T-cell (primary cell): ENCODE results near the gene STARD10. TPM values are rescaled to one million over a fixed set of nuclear protein-coding genes. Genes with fewer than 3 reads are reported as not detected.

Experiments used
- ATAC-seq, 4 experiments: fragments of 200-7000 bp in 3 of 4; fragments of 150-1000 bp in 1 of 4; cut with Tn5 transposase; replicated peaks in 1 of 4; 1 replicate in 3 of 4; 2 replicates in 1 of 4; pipeline ENCODE4 v1.10.0; 2021; ENCODE audit warnings: moderate library complexity in 3 of 4, mild to moderate bottlenecking in 2 of 4, moderate number of reproducible peaks in 1 of 4
- CTCF ChIA-PET, 2 donors: fragments of 300-600 bp; sonication (Branson Sonifier 250); formaldehyde crosslinking; loops; one replicate each; lab custom pipeline; 2022; ENCODE audit warnings: antibody characterized with exemption in 2 of 2; lab: Charles Lee
- POLR2A ChIA-PET, 2 donors: fragments of 300-600 bp; sonication (Branson Sonifier 250); formaldehyde crosslinking; loops; one replicate each; lab custom pipeline; 2022; ENCODE audit warnings: antibody characterized with exemption in 2 of 2; lab: Charles Lee
- DNase-seq, 35 experiments: peaks; one replicate each; pipeline versions ENCODE4 v3.0.0 to v3.0.0-alpha.2; 2013 to 2023
- H3K27ac ChIP-seq: one replicate; pipeline ENCODE4 v1.5.1; 2013; ENCODE audit warnings: low read length
- H3K27me3 ChIP-seq, 2 experiments: replicated peaks in 1 of 2; 1 replicate in 1 of 2; 2 replicates in 1 of 2; pipeline versions ENCODE4 v1.6.1 to v1.7.0; 2013; ENCODE audit warnings: low read length in 1 of 2, mixed read lengths in 1 of 2; ENCODE audit not compliant: control insufficient read depth in 2 of 2, insufficient read depth in 2 of 2; ENCODE audit errors: extremely low read depth in 1 of 2
- H3K36me3 ChIP-seq, 2 donors: 1 replicate in 1 of 2; 2 replicates in 1 of 2; pipeline versions ENCODE4 v1.6.1 to v1.7.0; 2013; ENCODE audit warnings: low read length in 1 of 2; ENCODE audit not compliant: control insufficient read depth in 2 of 2, insufficient read depth in 1 of 2; ENCODE audit errors: extremely low read depth in 1 of 2
- H3K4me1 ChIP-seq, 2 experiments: 1 replicate in 1 of 2; 2 replicates in 1 of 2; pipeline versions ENCODE4 v1.6.1 to v1.7.0; 2013; ENCODE audit warnings: low read length in 2 of 2, mixed read lengths in 1 of 2; ENCODE audit not compliant: insufficient read depth in 2 of 2, control insufficient read depth in 1 of 2; ENCODE audit errors: extremely low read depth in 1 of 2
- H3K4me3 ChIP-seq, 2 donors: 1 replicate in 1 of 2; 2 replicates in 1 of 2; pipeline versions ENCODE4 v1.5.1 to v1.7.0; 2013; ENCODE audit warnings: mild to moderate bottlenecking in 2 of 2, low read length in 1 of 2, moderate library complexity in 1 of 2; ENCODE audit not compliant: control insufficient read depth in 1 of 2; ENCODE audit errors: extremely low read depth in 1 of 2
- H3K9me3 ChIP-seq: 2 replicates; pipeline ENCODE4 v1.7.0; 2013
- H3K27ac Mint-ChIP-seq, 2 donors: one replicate each; pipeline ENCODE4 v1.8.0; 2020 to 2021; ENCODE audit warnings: mild to moderate bottlenecking in 2 of 2, mixed read lengths in 2 of 2
- H3K27me3 Mint-ChIP-seq, 2 donors: one replicate each; pipeline ENCODE4 v1.8.0; 2021 to 2022; ENCODE audit warnings: mixed read lengths in 2 of 2
- H3K36me3 Mint-ChIP-seq: one replicate; pipeline ENCODE4 v1.8.0; 2021; ENCODE audit warnings: mixed read lengths
- H3K4me1 Mint-ChIP-seq, 3 donors: one replicate each; pipeline ENCODE4 v1.8.0; 2020 to 2022; ENCODE audit warnings: mixed read lengths in 3 of 3, mild to moderate bottlenecking in 1 of 3
- H3K4me3 Mint-ChIP-seq, 3 donors: one replicate each; pipeline ENCODE4 v1.8.0; 2020 to 2022; ENCODE audit warnings: mild to moderate bottlenecking in 3 of 3, mixed read lengths in 3 of 3, moderate library complexity in 3 of 3
- H3K9me3 Mint-ChIP-seq, 3 donors: one replicate each; pipeline ENCODE4 v1.8.0; 2020 to 2022; ENCODE audit warnings: mixed read lengths in 3 of 3
- WGBS: methylation state at CpG from one replicate; pipeline ENCODE4 v1.1.5; 2013; ENCODE audit warnings: missing lambda C conversion rate; ENCODE audit not compliant: insufficient coverage; 5-methylcytosine and 5-hydroxymethylcytosine counted together
- total RNA-seq, 35 experiments: library from RNA in 6 of 35; stranded (reverse) in 6 of 35; fragments of 120-200 nt in 1 of 35; gene quantifications; one replicate each; pipeline versions ENCODE4 v1.2.1 to v1.2.4 and lab custom pipeline; 2013 to 2026

Gene STARD10
- total RNA-seq, 5 donors from 2014 or later (not counting 1 experiment from before 2014, with no cell fraction given), result 11.1 to 24.9 (median 19.1) TPM

GRCh38 chr11:72832301-72833082 lies 38.6 kb upstream of the STARD10 start:
- Histone ChIP-seq H3K27ac (no peak overlapping the region), H3K27me3 (no peaks in the 10 kb centered on the region), H3K4me1 (peaks cover 0 to 8% of the 10 kb centered on the region in 2 experiments), H3K9me3 (no peaks in the 10 kb centered on the region), H3K36me3 (peaks cover 8 to 34% of the 10 kb centered on the region in 2 donors), H3K4me3 (no peak overlapping the region)
- 90% methylated on average over 7 of the region's 9 CpGs for WGBS
- Mint-ChIP-seq H3K27ac (peak overlapping the region; percentile 73 to 74), H3K4me3 (no peak overlapping the region), H3K27me3 (no peaks in the 10 kb centered on the region), H3K4me1 (peaks cover 0 to 14% (median 5%) of the 10 kb centered on the region in 3 donors), H3K9me3 (no peaks in the 10 kb centered on the region), H3K36me3 (peaks cover 6% of the 10 kb centered on the region)
- no peak for ATAC-seq
- no peak for DNase-seq
- POLR2A ChIA-PET, result no interaction called here
- CTCF ChIA-PET, result interaction anchor here in 1 of 2 donors (0.6 to 2.6 kb wide), 9 partner anchors 8 to 345 kb away, joined by 3 to 24 read pairs (median 3); no protein-coding TSS in a partner anchor

GRCh38 chr11:72831521-72832300 lies 37.9 kb upstream of the STARD10 start:
- Histone ChIP-seq H3K27ac (no peak overlapping the region), H3K27me3 (no peaks in the 10 kb centered on the region), H3K9me3 (no peaks in the 10 kb centered on the region), H3K36me3 (peaks cover 7 to 32% of the 10 kb centered on the region in 2 donors), H3K4me3 (no peak overlapping the region), H3K4me1 (peaks cover 0 to 15% of the 10 kb centered on the region in 2 experiments)
- ChIA-PET POLR2A (no interaction called here), CTCF (interaction anchor here in 1 of 2 donors (0.6 to 2.6 kb wide), 10 partner anchors 9 to 346 kb away, joined by 3 to 24 read pairs (median 3); no protein-coding TSS in a partner anchor)
- H3K27me3 Mint-ChIP-seq, result no peaks in the 10 kb centered on the region
- H3K9me3 Mint-ChIP-seq, result no peaks in the 10 kb centered on the region
- 55% methylated on average over 5 of the region's 13 CpGs for WGBS
- H3K4me3 Mint-ChIP-seq, result no peak overlapping the region
- peaks cover 0 to 21% (median 8%) of the 10 kb centered on the region in 3 donors for H3K4me1 Mint-ChIP-seq
- peak overlapping the region; percentile 55 to 73 for H3K27ac Mint-ChIP-seq
- peak in 30 of 35 experiments; percentile 25 to 70 (median 48) for DNase-seq
- H3K36me3 Mint-ChIP-seq, result peaks cover 6% of the 10 kb centered on the region
- ATAC-seq, result peak; percentile 66 to 78 (median 68)

- Mint-ChIP-seq H3K36me3 (peaks cover 4% of the 10 kb centered on the region), H3K27me3 (no peaks in the 10 kb centered on the region), H3K4me1 (peaks cover 0 to 23% (median 8%) of the 10 kb centered on the region in 3 donors), H3K4me3 (no peak overlapping the region), H3K9me3 (no peaks in the 10 kb centered on the region), H3K27ac (peak overlapping the region in 1 of 2 donors; percentile 73)
- ATAC-seq (no peak), DNase-seq (no peak)
- Histone ChIP-seq H3K27me3 (no peaks in the 10 kb centered on the region), H3K36me3 (peaks cover 7 to 46% of the 10 kb centered on the region in 2 donors), H3K4me3 (no peak overlapping the region), H3K9me3 (no peaks in the 10 kb centered on the region), H3K27ac (no peak overlapping the region), H3K4me1 (peaks cover 0 to 15% of the 10 kb centered on the region in 2 experiments)
- 98% methylated on average over 4 of the region's 5 CpGs for WGBS
- ChIA-PET CTCF (interaction anchor here in 1 of 2 donors (0.6 kb wide), 2 partner anchors 45 to 114 kb away, joined by 3 to 4 read pairs; no protein-coding TSS in a partner anchor), POLR2A (no interaction called here)
Observed at GRCh38 chr11:72829884-72830533, 36.2 kb upstream of the STARD10 start.

- no peaks in the 10 kb centered on the region for H3K9me3 ChIP-seq
- peaks cover 0 to 15% of the 10 kb centered on the region in 2 experiments for H3K4me1 ChIP-seq
- Mint-ChIP-seq H3K4me3 (no peak overlapping the region), H3K27ac (peak overlapping the region in 1 of 2 donors; percentile 73), H3K9me3 (no peaks in the 10 kb centered on the region), H3K27me3 (no peaks in the 10 kb centered on the region), H3K4me1 (peaks cover 0 to 23% (median 8%) of the 10 kb centered on the region in 3 donors), H3K36me3 (peaks cover 7% of the 10 kb centered on the region)
- H3K27ac ChIP-seq, result no peak overlapping the region
- ATAC-seq (no peak), DNase-seq (no peak)
- POLR2A ChIA-PET, result no interaction called here
- peaks cover 7 to 52% of the 10 kb centered on the region in 2 donors for H3K36me3 ChIP-seq
- CTCF ChIA-PET, result no interaction called here
- H3K27me3 ChIP-seq, result no peaks in the 10 kb centered on the region
- H3K4me3 ChIP-seq, result no peak overlapping the region
- WGBS, result 98% methylated on average over 11 of the region's 13 CpGs
Observed at GRCh38 chr11:72829178-72829577, 35.3 kb upstream of the STARD10 start.

- no peaks in the 10 kb centered on the region for H3K27me3 Mint-ChIP-seq
- H3K4me3 Mint-ChIP-seq, result no peak overlapping the region
- CTCF ChIA-PET, result no interaction called here
- Histone ChIP-seq H3K36me3 (peaks cover 7 to 57% of the 10 kb centered on the region in 2 donors), H3K9me3 (no peaks in the 10 kb centered on the region), H3K27me3 (no peaks in the 10 kb centered on the region), H3K27ac (peak overlapping the region; percentile 68), H3K4me1 (peaks cover 0 to 15% of the 10 kb centered on the region in 2 experiments), H3K4me3 (no peak overlapping the region)
- H3K27ac Mint-ChIP-seq, result peak overlapping the region; percentile 23
- peaks cover 4 to 23% (median 8%) of the 10 kb centered on the region in 3 donors for H3K4me1 Mint-ChIP-seq
- POLR2A ChIA-PET, result no interaction called here
- DNase-seq (no peak), ATAC-seq (no peak)
- WGBS, result 96% methylated on average over 7 of the region's 7 CpGs
- H3K36me3 Mint-ChIP-seq, result peaks cover 7% of the 10 kb centered on the region
- no peaks in the 10 kb centered on the region for H3K9me3 Mint-ChIP-seq
Observed at GRCh38 chr11:72828692-72829101, 34.9 kb upstream of the STARD10 start.
